Diencephalon (tissue), 1 donor: Measurements from ENCODE around the gene ATXN3. TPM values are rescaled to one million over a fixed set of nuclear protein-coding genes. Genes with fewer than 3 reads are reported as not detected.

Experiments
- total RNA-seq: library from RNA; depleted of rRNA; stranded (reverse); fragments of >200 nt; gene quantifications from one replicate; pipeline ENCODE4 v1.2.3, GENCODE V29; 2014

The ATXN3 gene
- total RNA-seq, result 34.6 TPM

GRCh38 chr14:92106143-92106926, at the start of gene ATXN3:
ATXN3 (minus strand) TSS chr14:92106582; CDS start chr14:92106552, 30 bp downstream.

GRCh38 chr14:92121670-92122350, 15.4 kb upstream of the ATXN3 start, which contains the start of the genes CPSF2 and NDUFB1:
CPSF2 (plus strand) TSS chr14:92121969; CDS start chr14:92130985, 9,016 bp downstream.
NDUFB1 (minus strand) TSS chr14:92121706; CDS start chr14:92117637, 4,069 bp downstream.

DNA sequence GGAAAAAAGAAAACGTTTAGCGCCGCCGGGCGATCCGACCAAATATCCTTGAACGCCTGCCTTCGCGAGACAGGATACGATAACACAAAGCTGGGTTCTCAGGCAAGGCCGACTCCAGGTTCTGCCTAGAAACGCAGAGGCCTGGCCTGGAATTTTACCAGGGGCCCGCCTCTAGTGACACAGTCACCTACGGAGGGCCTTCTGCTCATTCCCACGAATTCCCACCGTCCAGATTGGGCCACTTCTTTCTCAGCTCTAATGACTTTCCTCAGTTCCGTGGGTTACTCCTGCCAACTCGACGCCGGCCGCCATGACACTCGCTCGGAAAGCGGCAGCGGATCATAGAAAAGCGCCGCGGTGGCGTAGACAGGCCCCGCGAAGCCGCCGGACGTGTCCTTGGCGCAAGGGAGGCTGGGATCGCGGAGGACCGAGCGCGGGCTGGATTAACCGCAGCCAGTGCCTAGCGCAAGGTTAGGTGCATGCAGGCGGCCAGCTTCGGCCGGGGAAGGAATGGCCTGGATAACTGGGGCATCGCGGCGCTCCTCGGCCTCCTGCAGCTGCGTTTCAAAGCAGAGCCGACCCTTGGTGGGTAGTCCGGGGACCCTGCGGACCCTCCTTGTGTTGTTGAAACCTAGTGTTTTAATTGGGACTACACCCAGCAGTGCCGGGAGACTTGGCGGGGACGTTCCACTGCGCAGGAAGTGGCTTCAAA, 66.5 kb downstream of the ATXN3 start, which contains the start of gene TRIP11:
Gene TRIP11, minus strand, starts transcription at position 341 of the 712 bp plus-strand sequence. CDS start 374 bp downstream, outside the sequence.

Other genes with a start within 250 kb of the ATXN3 start
- 25.1 TPM for gene TC2N, start 239.0 kb downstream of the ATXN3 start, total RNA-seq
- 10.1 TPM for gene FBLN5, start 158.9 kb downstream of the ATXN3 start, total RNA-seq
- 36.2 TPM for gene TRIP11, start 66.5 kb downstream of the ATXN3 start, total RNA-seq
- gene NDUFB1, start 15.1 kb upstream of the ATXN3 start, total RNA-seq, result 274 TPM
- 19.6 TPM for gene CPSF2, start 15.4 kb upstream of the ATXN3 start, total RNA-seq
- gene SLC24A4, start 216.6 kb upstream of the ATXN3 start, total RNA-seq, result 4.2 TPM